LHCN-M2 (cell line): ENCODE data around the gene SPACA7. TPM values are rescaled to one million over a fixed set of nuclear protein-coding genes. Genes with fewer than 3 reads are reported as not detected.

Experiments used
- DNase-seq: peaks from one replicate; pipeline ENCODE4 v3.0.0-alpha.2; 2012; ENCODE audit warnings: low read depth
- polyA plus RNA-seq: library from polyadenylated mRNA; unstranded; fragments of >200 nt; gene quantifications from one replicate; pipeline ENCODE4 v1.2.1, GENCODE V29; 2012; ENCODE audit warnings: missing spikeins
- total RNA-seq: library from RNA; depleted of rRNA; stranded (reverse); fragments of >200 nt; gene quantifications from 2 replicates; pipeline ENCODE4 v1.2.3, GENCODE V29; 2014; rRNA removed

Gene SPACA7, protein sequence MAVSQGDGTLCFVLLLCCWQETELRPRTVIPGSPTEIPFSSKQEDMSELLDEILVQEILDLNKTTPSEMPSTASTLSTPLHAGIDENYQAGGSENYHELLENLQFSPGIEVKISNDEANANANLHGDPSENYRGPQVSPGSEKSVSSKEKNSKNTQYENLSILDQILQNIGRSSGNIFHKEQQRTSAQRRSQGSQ
- total RNA-seq, result not detected in 2 replicates
- not detected for polyA plus RNA-seq

DNA sequence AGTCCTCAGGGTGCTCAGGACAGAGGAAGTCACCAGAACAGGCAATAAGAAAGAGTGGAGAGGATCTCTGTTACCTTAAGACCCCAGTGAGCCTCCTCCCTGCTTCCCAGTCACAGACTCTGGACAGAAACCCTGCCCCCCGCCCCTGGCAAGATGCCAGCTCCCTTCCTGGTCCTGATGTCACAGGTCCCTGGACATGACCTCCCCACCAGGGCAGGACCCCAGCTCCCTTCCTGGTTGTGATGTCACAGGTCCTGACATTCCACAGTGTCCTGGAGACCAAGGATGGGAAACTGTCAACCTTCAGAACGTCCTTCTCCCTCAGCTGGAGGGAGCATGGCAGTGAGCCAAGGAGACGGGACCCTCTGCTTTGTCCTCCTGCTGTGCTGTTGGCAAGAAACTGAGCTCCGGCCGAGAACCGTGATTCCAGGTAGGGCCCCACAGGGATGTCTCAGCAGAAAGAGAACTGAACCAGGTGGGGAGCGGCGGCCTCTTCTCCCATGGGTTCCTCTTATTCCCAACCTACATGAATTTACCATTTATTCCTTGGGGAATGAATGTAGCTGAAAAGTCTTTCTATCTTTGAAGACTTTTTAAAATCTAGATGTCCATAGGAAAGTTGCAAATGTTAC lies at the start of gene SPACA7:
TSS of gene SPACA7 (plus strand) at position 306 of the 632 bp plus-strand sequence. CDS start at position 337, 31 bp downstream.
- no peak for DNase-seq

DNA sequence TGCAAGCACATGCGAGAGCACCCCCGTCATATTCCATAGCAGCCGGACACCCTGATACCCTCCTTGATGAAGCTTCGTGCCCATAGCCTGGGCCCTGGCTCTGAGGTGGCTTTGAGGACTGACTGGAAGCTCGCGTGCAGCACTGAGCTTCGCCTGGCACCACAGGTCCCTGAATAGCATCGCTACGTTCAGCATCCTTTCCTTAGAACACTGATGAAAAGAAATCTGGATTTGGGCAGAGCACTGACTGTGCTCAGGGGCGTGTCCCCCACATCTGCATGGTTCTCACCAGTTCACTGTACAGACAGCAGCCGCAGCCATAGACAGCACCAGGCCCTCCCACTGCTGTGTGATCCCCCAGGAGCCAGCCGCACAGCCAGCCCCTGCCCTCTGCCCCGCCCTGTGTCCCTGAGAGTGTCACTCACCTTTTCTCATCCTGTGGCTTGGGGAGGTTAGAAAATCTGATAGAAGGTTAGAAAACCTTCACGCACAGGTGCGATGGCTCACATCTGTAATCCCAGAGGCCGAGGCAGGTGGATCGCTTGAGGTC lies 49.3 kb upstream of the SPACA7 start:
- DNase-seq, result no peak

GRCh38 chr13:112328936-112329335 lies 47.2 kb upstream of the SPACA7 start:
- no peak for DNase-seq

- no peak for DNase-seq
Measured at GRCh38 chr13:112329376-112329775, 46.8 kb upstream of the SPACA7 start.

DNA sequence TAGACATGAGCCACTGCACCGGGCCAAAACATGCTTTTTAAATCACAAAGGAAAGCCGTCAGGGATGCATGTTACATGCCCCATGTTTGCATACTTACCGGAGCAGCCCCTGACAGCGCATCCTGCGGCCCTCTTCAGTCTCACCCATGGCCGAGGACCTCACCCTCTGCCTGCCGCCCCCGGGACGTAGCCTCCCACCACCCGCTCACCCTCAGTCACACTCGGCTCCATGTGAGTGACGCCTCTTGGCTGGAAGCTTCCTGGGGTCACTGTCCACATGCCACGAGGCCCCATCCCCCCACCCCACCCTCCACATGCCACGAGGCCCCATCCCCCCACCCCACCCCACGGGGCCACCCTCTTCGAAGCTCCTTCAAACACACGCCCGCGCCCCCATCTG lies 46.1 kb upstream of the SPACA7 start:
- no peak for DNase-seq

DNA sequence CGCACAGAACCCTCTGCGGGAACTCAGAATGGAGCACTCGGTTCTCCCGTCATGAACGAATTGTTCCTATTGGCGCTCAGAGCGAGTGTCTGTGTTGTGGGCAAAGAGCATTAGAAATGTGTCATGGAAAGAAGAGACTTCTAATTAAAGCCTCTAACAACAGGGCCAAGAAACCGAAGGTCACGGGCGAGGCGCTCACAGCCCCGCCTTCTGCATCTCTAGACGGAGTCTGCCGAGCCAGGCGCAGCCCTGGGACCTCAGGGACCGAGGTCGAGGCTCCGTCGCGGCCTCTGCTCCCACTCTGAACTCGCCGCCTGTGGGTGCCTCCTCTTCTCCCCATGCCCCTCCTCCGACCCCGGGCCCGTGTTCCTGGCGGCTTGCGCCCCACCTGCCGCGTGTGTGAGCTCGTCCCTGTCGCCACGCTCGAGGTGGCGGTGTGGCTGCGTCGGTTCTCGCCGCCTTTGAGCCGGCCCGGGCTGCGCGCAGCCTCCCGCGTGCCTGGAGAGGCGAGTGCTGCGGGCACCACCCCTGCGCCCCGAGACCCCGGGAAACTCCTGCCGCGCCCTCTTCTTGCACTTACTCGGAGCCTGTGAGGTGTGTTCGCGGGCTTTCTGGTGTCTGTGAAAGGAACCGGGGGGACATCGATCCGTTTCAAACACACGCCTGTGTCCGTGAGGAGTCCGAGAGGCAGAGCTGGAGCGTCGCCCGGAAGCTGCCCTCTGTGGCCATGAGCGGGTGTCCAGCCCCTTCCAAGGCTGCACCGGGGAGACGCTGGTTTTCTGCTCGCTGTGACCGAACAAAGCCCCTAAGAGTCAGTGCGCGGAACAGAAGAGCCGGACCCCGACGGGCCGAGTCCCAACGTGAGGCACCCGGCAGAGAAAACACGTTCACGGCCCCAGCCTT lies 45.4 kb upstream of the SPACA7 start:
- no peak for DNase-seq

DNA sequence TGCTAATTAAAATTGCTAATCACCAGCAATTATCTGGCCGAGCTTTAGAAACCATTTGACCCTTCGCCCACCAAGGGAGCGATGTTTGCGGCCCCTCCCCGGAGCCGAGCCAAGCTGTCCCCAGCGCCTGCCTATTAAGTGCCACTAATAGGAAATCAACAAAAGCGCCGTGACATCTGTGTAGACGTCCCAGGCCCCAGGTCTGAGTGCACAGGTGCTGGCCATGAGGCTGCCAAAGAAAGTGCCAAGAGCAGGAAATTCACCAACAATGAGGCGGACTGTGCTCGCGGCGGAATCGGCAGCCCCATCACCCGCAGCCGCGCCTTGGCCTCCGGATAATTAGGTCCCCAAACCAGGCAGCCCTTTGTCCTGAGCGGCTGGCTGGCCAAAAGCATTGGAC lies 44.5 kb upstream of the SPACA7 start:
- DNase-seq, result no peak

DNA sequence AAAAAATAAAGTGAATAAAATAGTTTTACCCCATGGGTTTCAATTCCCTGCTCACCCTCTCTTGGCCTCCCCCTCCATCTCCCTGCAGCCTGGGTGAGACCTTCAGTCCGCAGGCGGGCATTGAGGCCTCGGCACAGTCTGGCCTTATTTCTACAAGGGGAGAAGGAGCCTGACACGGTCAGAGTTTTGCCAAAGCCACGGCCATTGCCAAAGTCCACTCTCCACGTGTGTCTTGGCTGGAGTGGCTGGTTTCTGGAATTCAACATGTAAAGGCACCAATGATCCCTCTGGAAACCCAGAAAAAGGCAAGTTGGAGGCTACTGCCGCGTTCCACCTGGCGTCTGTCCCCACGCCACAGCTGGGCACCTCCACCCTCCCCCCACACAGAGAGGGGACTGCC lies 43.4 kb upstream of the SPACA7 start:
- no peak for DNase-seq

DNA sequence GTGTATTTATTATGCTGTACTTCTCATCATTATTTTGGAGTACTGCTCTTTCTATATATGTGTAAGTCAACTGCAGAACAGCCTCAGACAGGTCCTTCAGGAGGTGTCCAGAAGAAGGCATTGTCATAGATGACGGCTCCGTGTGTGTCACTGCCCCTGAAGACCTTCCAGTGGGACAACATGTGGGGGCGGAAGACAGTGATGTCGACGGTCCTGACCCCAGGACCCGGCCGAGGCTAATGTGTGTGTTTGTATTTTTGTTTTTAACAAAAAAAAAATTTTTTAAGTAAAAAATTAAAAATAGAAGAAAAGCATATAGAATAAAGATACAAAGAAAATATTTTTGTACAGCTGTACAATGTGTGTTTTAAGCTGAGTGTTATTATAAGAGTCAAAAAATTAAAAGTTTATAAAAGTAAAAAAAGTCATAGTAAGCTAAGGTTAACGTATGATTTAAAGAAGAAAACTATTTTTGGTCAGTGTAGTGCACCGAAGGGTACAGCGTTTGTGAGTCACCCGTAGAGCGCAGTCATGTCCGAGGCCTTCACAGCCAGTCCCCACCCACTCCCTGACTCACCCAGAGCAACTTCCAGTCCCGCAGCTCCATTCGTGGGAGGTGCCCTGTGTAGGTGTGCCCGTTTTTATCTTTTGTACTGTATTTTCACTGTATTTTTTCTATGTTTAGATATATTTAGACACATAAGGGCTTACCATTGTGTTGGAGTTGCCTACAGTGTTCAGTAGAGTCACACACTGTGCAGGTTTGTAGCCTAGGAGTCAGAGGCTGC lies 42.2 kb upstream of the SPACA7 start:
- no peak for DNase-seq

DNA sequence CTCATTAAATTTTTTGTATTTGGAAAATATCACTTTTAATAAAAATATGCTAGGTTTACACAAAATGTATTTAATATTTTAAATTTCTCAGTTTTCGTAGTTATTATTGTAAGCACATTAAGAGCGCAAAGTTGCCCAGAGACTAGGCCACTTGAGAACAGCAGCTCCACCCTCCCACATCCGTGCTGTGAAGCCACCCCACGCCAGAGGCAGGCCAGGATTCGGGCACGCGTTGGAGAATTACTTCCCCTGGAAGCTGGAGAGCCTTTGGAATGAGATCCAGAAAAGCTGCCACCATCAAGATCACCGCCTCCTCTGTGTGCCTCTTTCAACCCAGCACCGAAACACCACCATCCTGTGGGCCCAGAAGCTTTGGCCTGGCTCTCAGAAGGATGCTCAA lies 41.0 kb upstream of the SPACA7 start:
- DNase-seq, result no peak

DNA sequence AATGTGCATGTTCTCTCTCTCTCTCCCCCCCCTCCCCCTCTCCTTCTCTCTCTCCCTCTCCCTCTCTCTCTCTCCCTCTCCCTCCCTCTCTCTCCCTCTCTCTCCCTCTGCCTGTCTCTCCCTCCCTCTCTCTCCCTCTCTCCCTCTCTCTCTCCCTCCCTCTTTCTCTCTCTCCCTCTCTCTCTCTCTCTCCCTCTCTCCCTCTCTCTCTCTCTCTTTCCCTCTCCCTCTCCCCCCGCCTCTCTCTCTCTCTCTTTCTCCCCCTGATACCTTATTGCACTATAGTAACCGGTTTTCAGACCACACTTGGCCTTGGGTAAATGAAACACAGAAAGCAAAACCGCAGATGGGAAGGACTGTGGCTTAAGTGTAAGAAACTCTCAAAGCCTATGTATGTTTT lies 34.7 kb upstream of the SPACA7 start:
- DNase-seq, result no peak

GRCh38 chr13:112341976-112342735 lies 34.0 kb upstream of the SPACA7 start:
- DNase-seq, result no peak

GRCh38 chr13:112342841-112343361 lies 33.3 kb upstream of the SPACA7 start:
- no peak for DNase-seq

- no peak for DNase-seq
Measured at GRCh38 chr13:112343591-112343990, 32.6 kb upstream of the SPACA7 start.

DNA sequence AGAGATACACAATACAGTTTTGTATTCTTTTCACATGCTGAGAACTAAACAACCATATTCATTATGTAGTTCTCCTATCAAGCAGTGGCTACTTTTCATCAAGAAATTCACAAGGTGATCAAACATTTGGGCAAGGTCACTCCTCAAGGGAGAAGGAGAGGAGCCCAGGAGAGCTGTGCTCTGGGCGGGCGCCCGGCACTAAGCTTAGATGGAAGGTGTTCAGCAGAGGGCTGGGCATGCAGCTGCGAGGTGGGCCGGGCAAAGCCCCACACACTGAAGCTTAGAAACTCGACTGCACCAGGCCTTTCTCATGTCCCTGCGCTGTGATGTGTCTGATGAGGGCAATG lies 30.4 kb upstream of the SPACA7 start:
- no peak for DNase-seq

DNA sequence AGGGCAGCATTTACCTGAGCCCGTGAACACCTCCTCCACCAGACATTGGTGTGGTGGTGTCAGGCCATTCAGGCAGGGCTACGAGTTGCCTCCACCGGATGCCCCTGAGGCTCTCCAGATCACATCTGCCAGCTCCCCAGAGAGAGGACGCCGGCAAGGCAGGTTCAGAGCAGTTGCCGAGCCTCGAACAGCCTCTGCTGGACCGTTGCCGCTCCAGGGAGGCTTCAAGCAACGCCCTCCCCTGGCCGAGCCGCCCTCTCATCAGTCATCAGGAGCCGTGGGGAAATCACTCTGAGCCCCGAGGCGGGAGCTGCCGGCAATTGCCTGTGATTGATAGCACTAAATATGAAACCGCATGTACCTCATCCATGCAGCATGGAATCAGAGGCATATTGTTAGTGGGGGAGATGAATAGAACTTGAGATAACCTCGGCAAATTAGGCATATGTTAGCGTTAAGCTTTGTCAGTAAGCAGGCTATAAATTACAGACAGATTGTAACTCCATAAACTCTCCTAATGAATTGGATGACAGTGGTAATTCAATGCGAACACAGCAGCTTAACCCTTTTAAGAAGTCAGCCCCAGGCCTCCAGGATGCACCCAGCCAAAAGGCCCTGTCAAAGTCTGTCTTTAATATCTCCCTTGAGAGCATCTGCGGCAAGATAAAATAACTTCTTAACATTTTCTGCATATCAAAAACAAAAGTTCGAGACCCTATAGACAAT lies 29.8 kb upstream of the SPACA7 start:
- no peak for DNase-seq

DNA sequence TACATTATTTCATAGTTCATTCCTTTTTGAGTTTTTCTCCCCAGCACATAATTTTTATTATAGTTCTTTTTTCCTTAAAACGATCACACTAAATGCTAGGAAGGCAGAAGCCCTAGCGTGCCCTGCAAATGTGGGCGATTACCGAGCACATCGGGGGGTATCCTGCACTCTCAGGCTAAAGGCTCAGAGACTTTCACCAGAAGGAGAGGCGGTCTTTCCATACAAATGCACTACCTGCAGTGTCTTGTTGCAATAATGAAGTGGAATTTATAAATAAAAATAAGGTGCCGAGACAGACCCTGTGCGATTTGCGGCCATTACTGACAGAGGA lies 29.3 kb upstream of the SPACA7 start:
- DNase-seq, result no peak

- DNase-seq, result no peak
Measured at GRCh38 chr13:112347986-112348385, 28.2 kb upstream of the SPACA7 start.

DNA sequence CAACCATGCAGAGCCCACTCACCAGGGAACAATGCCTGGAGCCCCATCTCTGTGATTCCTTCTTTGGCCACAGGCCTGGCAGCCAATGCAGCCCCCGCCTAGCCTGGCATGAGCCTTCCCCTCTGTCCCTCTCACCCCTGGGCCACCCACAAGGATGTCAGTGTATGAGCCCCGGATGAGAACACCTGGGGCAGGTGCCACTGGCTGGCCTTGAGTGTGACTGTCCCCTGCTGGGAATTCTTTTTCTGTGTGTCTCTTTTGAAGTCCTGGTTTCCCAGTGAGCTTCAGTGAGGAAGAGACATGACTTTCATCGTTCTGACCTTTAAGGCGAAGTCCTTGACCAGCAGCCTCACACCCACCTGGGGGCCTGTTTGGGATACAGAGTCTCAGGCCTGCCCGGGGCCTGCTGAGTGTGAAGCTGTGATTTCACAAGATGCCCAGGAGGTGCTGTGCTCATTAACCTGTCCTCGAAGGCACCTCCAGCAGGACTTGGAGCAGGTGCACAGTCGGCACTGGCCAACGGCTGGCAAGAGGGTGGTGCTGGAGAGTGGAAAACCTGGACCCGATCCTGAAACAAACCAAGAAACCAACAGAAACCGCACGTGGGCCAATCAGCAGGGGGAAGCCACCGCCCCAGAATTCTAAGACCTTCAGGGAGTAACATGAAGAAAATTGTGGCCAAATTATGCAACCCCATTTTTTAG lies 27.4 kb upstream of the SPACA7 start:
- no peak for DNase-seq
